ENCODE measurements around the gene TAF5L.

DNA sequence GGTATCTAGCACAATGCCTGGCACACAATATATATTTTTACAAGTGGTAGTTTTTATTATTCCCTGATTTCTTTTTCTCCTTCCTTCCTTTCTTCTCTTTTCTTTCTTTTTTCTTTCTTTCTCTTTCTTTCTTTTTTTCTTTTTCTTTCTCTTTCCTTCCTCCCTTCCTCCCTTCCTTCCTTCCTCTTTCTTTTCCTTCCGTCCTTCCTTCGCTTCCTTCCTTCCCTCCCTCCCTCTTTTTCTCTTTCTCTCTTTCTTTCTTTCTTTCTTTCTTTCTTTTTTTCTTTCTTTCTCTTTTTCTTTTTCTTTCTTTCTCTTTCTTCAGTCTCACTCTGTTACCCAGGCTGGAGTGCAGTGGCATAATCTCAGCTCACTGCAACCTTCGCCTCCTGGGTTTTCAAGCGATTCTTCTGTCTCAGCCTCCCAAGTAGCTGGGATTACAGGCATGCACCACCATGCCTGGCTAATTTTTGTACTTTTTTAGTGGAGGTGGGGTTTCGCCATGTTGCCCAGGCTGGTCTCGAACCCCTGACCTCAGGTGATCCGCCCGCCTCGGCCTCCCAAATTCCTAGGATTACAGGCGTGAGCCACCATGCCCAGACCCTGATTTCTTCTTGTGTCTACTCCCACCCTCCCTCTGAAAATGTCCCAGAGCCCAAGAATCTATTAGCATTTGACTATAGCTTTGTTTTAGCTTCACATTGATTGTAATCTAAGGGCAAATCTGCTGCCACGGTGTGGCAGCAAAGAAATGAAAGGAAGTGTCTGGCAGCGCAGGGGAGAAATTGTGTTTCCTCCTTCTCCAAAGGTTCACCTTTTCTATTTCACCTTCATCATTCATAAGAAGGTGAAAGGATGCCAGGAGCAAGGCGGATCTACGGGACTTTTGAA, 47.5 kb downstream of the TAF5L start:
- TF ChIP-seq, protein P1, sequence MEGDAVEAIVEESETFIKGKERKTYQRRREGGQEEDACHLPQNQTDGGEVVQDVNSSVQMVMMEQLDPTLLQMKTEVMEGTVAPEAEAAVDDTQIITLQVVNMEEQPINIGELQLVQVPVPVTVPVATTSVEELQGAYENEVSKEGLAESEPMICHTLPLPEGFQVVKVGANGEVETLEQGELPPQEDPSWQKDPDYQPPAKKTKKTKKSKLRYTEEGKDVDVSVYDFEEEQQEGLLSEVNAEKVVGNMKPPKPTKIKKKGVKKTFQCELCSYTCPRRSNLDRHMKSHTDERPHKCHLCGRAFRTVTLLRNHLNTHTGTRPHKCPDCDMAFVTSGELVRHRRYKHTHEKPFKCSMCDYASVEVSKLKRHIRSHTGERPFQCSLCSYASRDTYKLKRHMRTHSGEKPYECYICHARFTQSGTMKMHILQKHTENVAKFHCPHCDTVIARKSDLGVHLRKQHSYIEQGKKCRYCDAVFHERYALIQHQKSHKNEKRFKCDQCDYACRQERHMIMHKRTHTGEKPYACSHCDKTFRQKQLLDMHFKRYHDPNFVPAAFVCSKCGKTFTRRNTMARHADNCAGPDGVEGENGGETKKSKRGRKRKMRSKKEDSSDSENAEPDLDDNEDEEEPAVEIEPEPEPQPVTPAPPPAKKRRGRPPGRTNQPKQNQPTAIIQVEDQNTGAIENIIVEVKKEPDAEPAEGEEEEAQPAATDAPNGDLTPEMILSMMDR (conservative IDR thresholded peaks at IDR 0.05), result no peak
- no peak for TF ChIP-seq EZH2 (IDR thresholded peaks at IDR 0.05; ENCODE audit: low read depth)

All from PC-9 (cell line).